GM23338 (cell line): ENCODE measurements around the gene GRIA3. TPM values are rescaled to one million over a fixed set of nuclear protein-coding genes. Genes with fewer than 3 reads are reported as not detected.

Experiments used
- ATAC-seq: fragments of 200-7000 bp; cut with Tn5 transposase; 3 replicates; pipeline ENCODE4 v1.9.1; 2020
- DNase-seq: peaks from one replicate; pipeline ENCODE4 v3.0.0-alpha.2; 2015; ENCODE audit warnings: low spot score
- H2AFZ ChIP-seq: fragments of 200-600 bp; sonication (generic); 2 replicates; pipeline ENCODE4 v1.8.0; 2016; ENCODE audit warnings: antibody characterized with exemption, mild to moderate bottlenecking, moderate library complexity
- H3F3A ChIP-seq: fragments of 200-600 bp; sonication (generic); replicated peaks from 2 replicates; pipeline ENCODE4 v1.8.0; 2017; ENCODE audit warnings: antibody characterized with exemption, mixed run types, low read depth
- H3K27ac ChIP-seq: fragments of 200-600 bp; sonication (generic); 2 replicates; pipeline ENCODE4 v1.6.1; 2016; ENCODE audit warnings: low read depth
- H3K27me3 ChIP-seq: fragments of 200-600 bp; sonication (generic); 2 replicates; pipeline ENCODE4 v1.8.0; 2016; ENCODE audit warnings: mild to moderate bottlenecking, mixed run types, moderate library complexity; ENCODE audit not compliant: insufficient read depth
- H3K36me3 ChIP-seq: fragments of 200-600 bp; sonication (generic); 2 replicates; pipeline ENCODE4 v1.8.0; 2016; ENCODE audit warnings: mild to moderate bottlenecking; ENCODE audit not compliant: insufficient read depth
- H3K4me1 ChIP-seq: fragments of 200-600 bp; sonication (generic); 2 replicates; pipeline ENCODE4 v1.8.0; 2016; ENCODE audit warnings: mild to moderate bottlenecking, moderate library complexity; ENCODE audit not compliant: insufficient read depth
- H3K4me2 ChIP-seq: fragments of 200-600 bp; sonication (generic); 2 replicates; pipeline ENCODE4 v1.7.1; 2017; ENCODE audit warnings: mixed run types
- H3K4me3 ChIP-seq: fragments of 200-600 bp; sonication (generic); 2 replicates; pipeline ENCODE4 v1.6.1; 2016; ENCODE audit warnings: mixed run types
- H3K79me2 ChIP-seq: fragments of 200-600 bp; sonication (generic); replicated peaks from 2 replicates; pipeline ENCODE4 v1.8.0; 2017; ENCODE audit warnings: mild to moderate bottlenecking; ENCODE audit not compliant: insufficient read depth
- H3K9me2 ChIP-seq: fragments of 200-600 bp; sonication (generic); 2 replicates; pipeline ENCODE4 v1.8.0; 2017; ENCODE audit not compliant: insufficient read depth
- H4K20me1 ChIP-seq: fragments of 200-600 bp; sonication (generic); replicated peaks from 2 replicates; pipeline ENCODE4 v1.8.0; 2017; ENCODE audit warnings: mild to moderate bottlenecking; ENCODE audit not compliant: insufficient read depth
- H3K27ac Mint-ChIP-seq: 2 replicates; pipeline ENCODE4 v1.8.0; 2020; ENCODE audit warnings: inconsistent platforms, mild to moderate bottlenecking, moderate library complexity, mixed read lengths
- H3K27me3 Mint-ChIP-seq: 3 replicates; pipeline ENCODE4 v1.8.0; 2022; ENCODE audit warnings: low read depth, mild to moderate bottlenecking, moderate library complexity, mixed read lengths, inconsistent platforms; ENCODE audit not compliant: insufficient read depth, poor library complexity
- H3K36me3 Mint-ChIP-seq: 3 replicates; pipeline ENCODE4 v1.8.0; 2021; ENCODE audit warnings: low read depth, mild to moderate bottlenecking, inconsistent platforms, moderate library complexity, mixed read lengths
- H3K4me1 Mint-ChIP-seq: 3 replicates; pipeline ENCODE4 v1.8.0; 2020; ENCODE audit warnings: mild to moderate bottlenecking, inconsistent platforms, mixed read lengths
- H3K4me3 Mint-ChIP-seq: 3 replicates; pipeline ENCODE4 v1.8.0; 2021; ENCODE audit warnings: moderate library complexity, mild to moderate bottlenecking, inconsistent platforms, mixed read lengths
- H3K9me3 Mint-ChIP-seq: 3 replicates; pipeline ENCODE4 v1.8.0; 2020; ENCODE audit warnings: moderate library complexity, mild to moderate bottlenecking, inconsistent platforms, mixed read lengths
- CREB1 ChIP-seq: fragments of 250-450 bp; sonication (Bioruptor Pico); IDR thresholded peaks from 2 replicates; pipeline ENCODE4 v1.5.0; 2020; ENCODE audit warnings: low read depth, mild to moderate bottlenecking, moderate library complexity
- CTCF ChIP-seq, 2 experiments: fragments of 200-600 bp in 1 of 2; sonication (generic) in 1 of 2; conservative IDR thresholded peaks; 2 replicates each; pipeline versions ENCODE4 v1.5.1 to v1.6.1; 2016 to 2017; ENCODE audit warnings: antibody characterized with exemption in 2 of 2, low read depth in 2 of 2, mild to moderate bottlenecking in 2 of 2, moderate library complexity in 1 of 2
- ETS1 ChIP-seq: IDR thresholded peaks from 2 replicates; pipeline ENCODE4 v1.6.1; 2016; ENCODE audit warnings: antibody characterized with exemption
- EZH2 ChIP-seq: fragments of 200-600 bp; sonication (generic); IDR thresholded peaks from one replicate; pipeline ENCODE4 v1.8.0; 2017; ENCODE audit warnings: antibody characterized with exemption, mild to moderate bottlenecking, low read depth; ENCODE audit not compliant: unreplicated experiment
- JUNB ChIP-seq: IDR thresholded peaks from one replicate; pipeline ENCODE4 v1.6.1; 2016; ENCODE audit warnings: antibody characterized with exemption; ENCODE audit not compliant: unreplicated experiment
- NANOG ChIP-seq: IDR thresholded peaks from 2 replicates; pipeline ENCODE4 v1.6.1; 2016; ENCODE audit warnings: antibody characterized with exemption, borderline replicate concordance
- POLR2AphosphoS5 ChIP-seq: IDR thresholded peaks from 2 replicates; pipeline ENCODE4 v1.6.1; 2016; ENCODE audit warnings: antibody characterized with exemption, low read depth
- REST ChIP-seq: IDR thresholded peaks from one replicate; pipeline ENCODE4 v1.6.1; 2018; ENCODE audit warnings: antibody characterized with exemption; ENCODE audit not compliant: unreplicated experiment
- STAT1 ChIP-seq: IDR thresholded peaks from one replicate; pipeline ENCODE4 v1.6.1; 2016; ENCODE audit warnings: antibody characterized with exemption; ENCODE audit not compliant: unreplicated experiment
- ZNF114 ChIP-seq: fragments of 250-450 bp; sonication (Bioruptor Pico); IDR thresholded peaks from 2 replicates; pipeline ENCODE4 v1.5.0; 2020; ENCODE audit warnings: mild to moderate bottlenecking, moderate library complexity
- ZNF462 ChIP-seq: fragments of 250-450 bp; sonication (Bioruptor Pico); IDR thresholded peaks from 2 replicates; pipeline ENCODE4 v1.5.0; 2020; ENCODE audit warnings: mild to moderate bottlenecking, moderate library complexity
- polyA plus RNA-seq: library from polyadenylated mRNA; unstranded; fragments of >200 nt; fragmentation: Nextera tagmentation; extraction: Ambion mirVana; gene quantifications from 2 replicates; pipeline ENCODE4 v1.2.1, GENCODE V29; 2016
- total RNA-seq: library from RNA; depleted of rRNA; stranded (reverse); fragments of >200 nt; shearing (Covaris generic); gene quantifications from 2 replicates; pipeline ENCODE4 v1.2.3, GENCODE V29; 2014

Gene GRIA3
- total and polyA plus RNA-seq, 2 experiments from 2014 or later = 2.7 to 5.6 TPM

- TF ChIP-seq ZNF114 (CRISPR knock-in tag) (no peak), EZH2 (no peak), CREB1 (CRISPR knock-in tag) (no peak), CTCF (conservative IDR thresholded peaks at IDR 0.05; ENCODE audit: low read depth in 2 of 2) (no peak), ETS1 (no peak), STAT1 (no peak), JUNB (no peak), POLR2AphosphoS5 (no peak), ZNF462 (no peak), NANOG (no peak), REST (no peak)
- Histone ChIP-seq H3K4me1 (no peaks in the 10 kb centered on the region), H3K36me3 (no peaks in the 10 kb centered on the region), H3K4me2 (no peak overlapping the region), H4K20me1 (no peaks in the 10 kb centered on the region), H3K4me3 (no peak overlapping the region), H3F3A (no peaks in the 10 kb centered on the region), H3K27me3 (no peaks in the 10 kb centered on the region), H3K9me2 (no peaks in the 10 kb centered on the region), H3K27ac (no peak overlapping the region), H2AFZ (no peak overlapping the region), H3K79me2 (no peaks in the 10 kb centered on the region)
- Mint-ChIP-seq H3K27me3 (peaks cover 2% of the 10 kb centered on the region), H3K27ac (no peak overlapping the region), H3K4me3 (no peak overlapping the region), H3K9me3 (no peaks in the 10 kb centered on the region), H3K4me1 (peaks cover 17% of the 10 kb centered on the region; the same call in 2 of the 3 replicates), H3K36me3 (no peaks in the 10 kb centered on the region)
- ATAC-seq (no peak), DNase-seq (no peak)
Observed at GRCh38 chrX:123477673-123478072, 293.6 kb downstream of the GRIA3 start.
